Loucy (cell line): ENCODE results near the gene VPS45.

Source experiments
- EZH2phosphoT487 ChIP-seq: fragments of 200-600 bp; IDR thresholded peaks from 2 replicates; pipeline ENCODE4 v1.6.1; 2018; ENCODE audit warnings: antibody characterized with exemption, mild to moderate bottlenecking, moderate library complexity, borderline replicate concordance
- TF ChIP-seq, protein P1 (sequence below): fragments of 200-600 bp; sonication (generic); conservative IDR thresholded peaks from 2 replicates; pipeline ENCODE4 v1.5.1; 2014; ENCODE audit warnings: mild to moderate bottlenecking, antibody characterized with exemption, low read length

- TF ChIP-seq, protein P1, sequence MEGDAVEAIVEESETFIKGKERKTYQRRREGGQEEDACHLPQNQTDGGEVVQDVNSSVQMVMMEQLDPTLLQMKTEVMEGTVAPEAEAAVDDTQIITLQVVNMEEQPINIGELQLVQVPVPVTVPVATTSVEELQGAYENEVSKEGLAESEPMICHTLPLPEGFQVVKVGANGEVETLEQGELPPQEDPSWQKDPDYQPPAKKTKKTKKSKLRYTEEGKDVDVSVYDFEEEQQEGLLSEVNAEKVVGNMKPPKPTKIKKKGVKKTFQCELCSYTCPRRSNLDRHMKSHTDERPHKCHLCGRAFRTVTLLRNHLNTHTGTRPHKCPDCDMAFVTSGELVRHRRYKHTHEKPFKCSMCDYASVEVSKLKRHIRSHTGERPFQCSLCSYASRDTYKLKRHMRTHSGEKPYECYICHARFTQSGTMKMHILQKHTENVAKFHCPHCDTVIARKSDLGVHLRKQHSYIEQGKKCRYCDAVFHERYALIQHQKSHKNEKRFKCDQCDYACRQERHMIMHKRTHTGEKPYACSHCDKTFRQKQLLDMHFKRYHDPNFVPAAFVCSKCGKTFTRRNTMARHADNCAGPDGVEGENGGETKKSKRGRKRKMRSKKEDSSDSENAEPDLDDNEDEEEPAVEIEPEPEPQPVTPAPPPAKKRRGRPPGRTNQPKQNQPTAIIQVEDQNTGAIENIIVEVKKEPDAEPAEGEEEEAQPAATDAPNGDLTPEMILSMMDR = no peak
- no peak for TF ChIP-seq EZH2phosphoT487
Observed at GRCh38 chr1:150118716-150119115, 51.1 kb downstream of the VPS45 start.
